Neutrophil (primary cell): Measurements from ENCODE around the gene MUC5B.

Experiments used
- H3K27ac ChIP-seq: fragments of 200-600 bp; sonication (generic); 2 replicates; pipeline ENCODE4 v1.5.1; 2016; ENCODE audit warnings: mild to moderate bottlenecking, moderate library complexity
- H3K27me3 ChIP-seq: fragments of 200-600 bp; sonication (generic); 2 replicates; pipeline ENCODE4 v1.6.0; 2016; ENCODE audit warnings: mild to moderate bottlenecking
- H3K36me3 ChIP-seq: fragments of 200-600 bp; sonication (generic); 2 replicates; pipeline ENCODE4 v1.5.1; 2017
- H3K4me1 ChIP-seq, 2 experiments: fragments of 200-600 bp in 1 of 2; sonication (generic) in 1 of 2; 1 replicate in 1 of 2; 2 replicates in 1 of 2; pipeline versions ENCODE4 v1.5.1 to v1.6.1; 2013 to 2016; ENCODE audit warnings: low read depth in 1 of 2, low read length in 1 of 2, mild to moderate bottlenecking in 1 of 2, moderate library complexity in 1 of 2; ENCODE audit not compliant: control insufficient read depth in 1 of 2, insufficient read depth in 1 of 2
- H3K4me3 ChIP-seq, 2 experiments: fragments of 200-600 bp in 1 of 2; sonication (generic) in 1 of 2; 1 replicate in 1 of 2; 2 replicates in 1 of 2; pipeline ENCODE4 v1.5.1; 2013 to 2016; ENCODE audit warnings: low read depth in 1 of 2, low read length in 1 of 2, mild to moderate bottlenecking in 1 of 2, moderate library complexity in 1 of 2
- H3K9me3 ChIP-seq: fragments of 200-600 bp; sonication (generic); 2 replicates; pipeline ENCODE4 v1.5.1; 2016
- CTCF ChIP-seq: fragments of 200-600 bp; sonication (generic); IDR thresholded peaks from 2 replicates; pipeline ENCODE4 v1.5.1; 2016; ENCODE audit warnings: antibody characterized with exemption

MUC5B gene

GRCh38 chr11:1276041-1276790 is 53.4 kb downstream of the MUC5B start:
- Histone ChIP-seq H3K27me3 (no peaks in the 10 kb centered on the region), H3K9me3 (no peaks in the 10 kb centered on the region), H3K4me3 (no peak overlapping the region), H3K27ac (no peak overlapping the region), H3K4me1 (no peaks in the 10 kb centered on the region), H3K36me3 (peaks cover 87% of the 10 kb centered on the region)
- TF ChIP-seq CTCF, result no peak

- Histone ChIP-seq H3K36me3 (peaks cover 92% of the 10 kb centered on the region), H3K27ac (no peak overlapping the region), H3K27me3 (no peaks in the 10 kb centered on the region), H3K4me1 (no peaks in the 10 kb centered on the region), H3K9me3 (no peaks in the 10 kb centered on the region), H3K4me3 (no peak overlapping the region)
- no peak for TF ChIP-seq CTCF
Measured at GRCh38 chr11:1276866-1277615, 54.2 kb downstream of the MUC5B start.

- H3K27ac ChIP-seq, result no peak overlapping the region
- no peaks in the 10 kb centered on the region for H3K9me3 ChIP-seq
- no peaks in the 10 kb centered on the region for H3K27me3 ChIP-seq
- H3K36me3 ChIP-seq, result peaks cover 90% of the 10 kb centered on the region
- H3K4me3 ChIP-seq, result no peak overlapping the region
- no peaks in the 10 kb centered on the region for H3K4me1 ChIP-seq
- TF ChIP-seq CTCF, result no peak
Measured at GRCh38 chr11:1277936-1278512, 55.2 kb downstream of the MUC5B start.

- TF ChIP-seq CTCF, result no peak
- Histone ChIP-seq H3K4me1 (no peaks in the 10 kb centered on the region), H3K27me3 (no peaks in the 10 kb centered on the region), H3K27ac (no peak overlapping the region), H3K9me3 (no peaks in the 10 kb centered on the region), H3K36me3 (peaks cover 94% of the 10 kb centered on the region), H3K4me3 (no peak overlapping the region)
Measured at GRCh38 chr11:1278766-1279673, 56.2 kb downstream of the MUC5B start.

GRCh38 chr11:1279674-1280055 is 56.8 kb downstream of the MUC5B start:
- Histone ChIP-seq H3K9me3 (no peaks in the 10 kb centered on the region), H3K4me1 (no peaks in the 10 kb centered on the region), H3K27ac (no peak overlapping the region), H3K4me3 (no peak overlapping the region), H3K36me3 (peaks cover 94% of the 10 kb centered on the region), H3K27me3 (no peaks in the 10 kb centered on the region)
- TF ChIP-seq CTCF, result no peak
